GM23248 (cell line): Measurements from ENCODE around the gene PALMD. TPM values are rescaled to one million over a fixed set of nuclear protein-coding genes. Genes with fewer than 3 reads are reported as not detected.

Source experiments
- DNase-seq: peaks from one replicate; pipeline ENCODE4 v3.0.0-alpha.2; 2015
- H2AFZ ChIP-seq: fragments of 200-600 bp; sonication (generic); 2 replicates; pipeline ENCODE4 v1.6.1; 2016; ENCODE audit warnings: antibody characterized with exemption
- H3F3A ChIP-seq: fragments of 200-600 bp; sonication (generic); 2 replicates; pipeline ENCODE4 v1.6.1; 2016; ENCODE audit warnings: mild to moderate bottlenecking, antibody characterized with exemption, mixed run types; ENCODE audit not compliant: insufficient read depth
- H3K27ac ChIP-seq: fragments of 200-600 bp; sonication (generic); 2 replicates; pipeline ENCODE4 v1.5.1; 2016; ENCODE audit warnings: mild to moderate bottlenecking
- H3K27me3 ChIP-seq: fragments of 200-600 bp; sonication (generic); replicated peaks from 2 replicates; pipeline ENCODE4 v1.6.1; 2016; ENCODE audit warnings: mild to moderate bottlenecking; ENCODE audit not compliant: insufficient read depth
- H3K36me3 ChIP-seq: fragments of 200-600 bp; sonication (generic); 2 replicates; pipeline ENCODE4 v1.6.1; 2016; ENCODE audit warnings: low read depth, mild to moderate bottlenecking
- H3K4me1 ChIP-seq: fragments of 200-600 bp; sonication (generic); 2 replicates; pipeline ENCODE4 v1.6.1; 2016; ENCODE audit warnings: mild to moderate bottlenecking; ENCODE audit not compliant: insufficient read depth
- H3K4me2 ChIP-seq: fragments of 200-600 bp; sonication (generic); one replicate; pipeline ENCODE4 v1.6.1; 2016; ENCODE audit warnings: mild to moderate bottlenecking; ENCODE audit not compliant: unreplicated experiment
- H3K4me3 ChIP-seq: fragments of 200-600 bp; sonication (generic); 2 replicates; pipeline ENCODE4 v1.5.1; 2016; ENCODE audit warnings: mild to moderate bottlenecking
- H3K79me2 ChIP-seq: fragments of 200-600 bp; sonication (generic); 2 replicates; pipeline ENCODE4 v1.6.1; 2016; ENCODE audit warnings: mild to moderate bottlenecking; ENCODE audit not compliant: insufficient read depth
- H3K9ac ChIP-seq: fragments of 200-600 bp; sonication (generic); 2 replicates; pipeline ENCODE4 v1.6.1; 2016; ENCODE audit warnings: mild to moderate bottlenecking
- H3K9me2 ChIP-seq: fragments of 200-600 bp; sonication (generic); 2 replicates; pipeline ENCODE4 v1.6.1; 2016; ENCODE audit warnings: mixed run types, mild to moderate bottlenecking, moderate library complexity; ENCODE audit not compliant: insufficient read depth
- H3K9me3 ChIP-seq: fragments of 200-600 bp; sonication (generic); one replicate; pipeline ENCODE4 v1.6.1; 2017; ENCODE audit warnings: low read depth
- H4K20me1 ChIP-seq: fragments of 200-600 bp; sonication (generic); 2 replicates; pipeline ENCODE4 v1.6.0; 2016; ENCODE audit not compliant: insufficient read depth
- EZH2 ChIP-seq: fragments of 200-600 bp; sonication (generic); IDR thresholded peaks from 2 replicates; pipeline ENCODE4 v1.6.1; 2018; ENCODE audit warnings: antibody characterized with exemption, mild to moderate bottlenecking; ENCODE audit not compliant: insufficient read depth, poor library complexity, severe bottlenecking
- EZH2phosphoT487 ChIP-seq: fragments of 200-600 bp; sonication (generic); IDR thresholded peaks from 2 replicates; pipeline ENCODE4 v1.6.1; 2018; ENCODE audit warnings: antibody characterized with exemption, moderate library complexity, mild to moderate bottlenecking, low read depth; ENCODE audit not compliant: insufficient read depth
- WGBS, 2 experiments: methylation state at CpG; one replicate each; pipeline ENCODE4 v1.1.6; 2015 to 2017; ENCODE audit warnings: low lambda C conversion rate in 2 of 2, low coverage in 1 of 2; ENCODE audit errors: missing lambda C conversion rate in 2 of 2; 5-methylcytosine and 5-hydroxymethylcytosine counted together
- in situ Hi-C: fragments of 300-500 bp; cut with MboI; formaldehyde crosslinking; loops from 2 replicates; pipeline ENCODE4 v1.15.0; 2020
- polyA plus RNA-seq: library from polyadenylated mRNA; unstranded; fragments of >200 nt; fragmentation: Nextera tagmentation; extraction: Ambion mirVana; gene quantifications from 2 replicates; pipeline ENCODE4 v1.2.1, GENCODE V29; 2016
- total RNA-seq: library from RNA; depleted of rRNA; stranded (reverse); fragments of >200 nt; shearing (Covaris generic); gene quantifications from 2 replicates; pipeline ENCODE4 v1.2.3, GENCODE V29; 2014

Gene PALMD
- total and polyA plus RNA-seq, 2 experiments from 2014 or later = 0.09 to 0.11 TPM

GRCh38 chr1:99640672-99641071, 5.2 kb upstream of the PALMD start:
- Histone ChIP-seq H3K36me3 (no peaks in the 10 kb centered on the region), H3K9me2 (no peaks in the 10 kb centered on the region), H3K79me2 (no peaks in the 10 kb centered on the region), H3K27me3 (no peaks in the 10 kb centered on the region), H3K9me3 (no peaks in the 10 kb centered on the region), H3K9ac (no peak overlapping the region), H2AFZ (no peak overlapping the region), H3K4me1 (peaks cover 27% of the 10 kb centered on the region), H3K4me3 (no peak overlapping the region), H3F3A (0 out of 2 replicates have a peak, but pooled peaks cover 7% of the 10 kb centered on the region), H3K27ac (no peak overlapping the region), H4K20me1 (no peaks in the 10 kb centered on the region), H3K4me2 (no peak overlapping the region)
- TF ChIP-seq EZH2phosphoT487 (no peak), EZH2 (no peak)
- in situ Hi-C loops = no loop called here
- DNase-seq = no peak

GRCh38 chr1:99641558-99641957, 4.4 kb upstream of the PALMD start:
- no peak overlapping the region for H2AFZ ChIP-seq
- no peak overlapping the region for H3K27ac ChIP-seq
- in situ Hi-C loops = no loop called here
- no peaks in the 10 kb centered on the region for H3K9me2 ChIP-seq
- no peaks in the 10 kb centered on the region for H3K79me2 ChIP-seq
- H3K4me3 ChIP-seq = no peak overlapping the region
- H3K4me2 ChIP-seq = no peak overlapping the region
- H3K4me1 ChIP-seq = peaks cover 35% of the 10 kb centered on the region
- H3K9me3 ChIP-seq = no peaks in the 10 kb centered on the region
- no peak for DNase-seq
- H3K27me3 ChIP-seq = no peaks in the 10 kb centered on the region
- 0 out of 2 replicates have a peak, but pooled peaks cover 7% of the 10 kb centered on the region for H3F3A ChIP-seq
- H3K36me3 ChIP-seq = no peaks in the 10 kb centered on the region
- H3K9ac ChIP-seq = no peak overlapping the region
- H4K20me1 ChIP-seq = no peaks in the 10 kb centered on the region
- TF ChIP-seq EZH2phosphoT487 (no peak), EZH2 (no peak)

- no peak for DNase-seq
- H3K9me3 ChIP-seq = no peaks in the 10 kb centered on the region
- no peaks in the 10 kb centered on the region for H3K79me2 ChIP-seq
- WGBS, 2 experiments = 94 to 97% methylated on average over 7 of the region's 7 CpGs
- in situ Hi-C loops = no loop called here
- no peaks in the 10 kb centered on the region for H3K36me3 ChIP-seq
- no peak overlapping the region for H3K4me3 ChIP-seq
- H3K27ac ChIP-seq = no peak overlapping the region
- no peak overlapping the region for H3K4me2 ChIP-seq
- no peaks in the 10 kb centered on the region for H3K9me2 ChIP-seq
- H3K9ac ChIP-seq = no peak overlapping the region
- TF ChIP-seq EZH2 (no peak), EZH2phosphoT487 (no peak)
- H3K27me3 ChIP-seq = no peaks in the 10 kb centered on the region
- H3F3A ChIP-seq = 0 out of 2 replicates have a peak, but pooled peaks cover 7% of the 10 kb centered on the region
- H3K4me1 ChIP-seq = peaks cover 38% of the 10 kb centered on the region
- no peaks in the 10 kb centered on the region for H4K20me1 ChIP-seq
- H2AFZ ChIP-seq = no peak overlapping the region
Measured at GRCh38 chr1:99642053-99642452, 3.9 kb upstream of the PALMD start.

- H4K20me1 ChIP-seq = no peaks in the 10 kb centered on the region
- TF ChIP-seq EZH2 = no peak
- TF ChIP-seq EZH2phosphoT487 = no peak
- WGBS, 2 experiments = 90 to 94% methylated on average over 1 of the region's 1 CpG
- DNase-seq = peak; percentile 66
- H3K79me2 ChIP-seq = no peaks in the 10 kb centered on the region
- no peak overlapping the region for H3K4me3 ChIP-seq
- H3K9me2 ChIP-seq = no peaks in the 10 kb centered on the region
- in situ Hi-C loops = no loop called here
- no peak overlapping the region for H3K9ac ChIP-seq
- H3K27ac ChIP-seq = 0 out of 2 replicates have a peak overlapping the region, but pooled peaks have one; percentile 8
- no peaks in the 10 kb centered on the region for H3K9me3 ChIP-seq
- 0 out of 2 replicates have a peak, but pooled peaks cover 7% of the 10 kb centered on the region for H3F3A ChIP-seq
- no peaks in the 10 kb centered on the region for H3K27me3 ChIP-seq
- H3K36me3 ChIP-seq = no peaks in the 10 kb centered on the region
- H2AFZ ChIP-seq = no peak overlapping the region
- peaks cover 38% of the 10 kb centered on the region for H3K4me1 ChIP-seq
- no peak overlapping the region for H3K4me2 ChIP-seq
Measured at GRCh38 chr1:99643021-99643779, 2.7 kb upstream of the PALMD start.
